Stimulated activated CD4-positive, alpha-beta T cell treated with anti-CD3 and anti-CD28 coated beads, Interleukin-4, amount 100 ng/mL, for 4 hours (primary cell): ENCODE data around the gene RIMBP2.
"Not testable (repeated sequence)": the region's sequence is repeated elsewhere in the genome, so short reads cannot be mapped to it uniquely, and the experiment has no call there.

Experiments used
- DNase-seq, 2 experiments: peaks; one replicate each; pipeline ENCODE4 v3.0.0-alpha.2; 2020

Gene RIMBP2

DNA sequence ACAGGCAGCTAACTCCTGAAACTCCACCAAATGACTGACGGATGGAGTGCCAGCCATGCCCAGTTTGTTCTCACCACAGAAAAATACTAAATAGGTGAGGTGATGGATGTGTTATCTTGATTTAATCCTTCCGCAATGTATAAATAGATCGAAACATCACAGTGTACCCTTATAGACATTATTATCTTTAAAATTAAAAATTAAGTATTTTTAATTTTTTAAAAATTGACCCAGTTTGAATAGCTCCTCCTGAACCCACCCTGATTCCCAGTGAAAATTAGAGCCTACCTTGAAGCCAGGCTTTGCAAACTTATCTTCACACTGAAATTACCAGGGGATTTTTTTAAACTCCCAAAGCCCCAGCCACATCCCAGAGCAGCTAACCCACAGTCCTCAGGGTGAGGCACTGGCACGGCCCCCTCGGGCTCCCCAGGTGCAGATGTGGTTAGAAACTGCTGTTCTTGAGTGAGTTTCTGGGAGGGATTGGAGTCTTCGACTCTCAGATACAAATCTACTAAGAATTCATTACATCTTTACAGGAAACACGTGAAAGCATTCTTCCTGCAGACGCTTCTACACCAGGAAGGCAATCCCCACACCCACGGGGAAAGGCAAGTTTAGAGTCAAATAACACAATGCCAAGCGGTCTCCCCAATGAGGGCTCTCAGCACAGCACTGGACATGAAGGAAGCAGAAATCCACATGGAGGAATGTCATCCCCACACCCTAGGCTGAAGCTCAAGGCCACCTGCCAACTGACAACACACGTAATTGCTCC is 126.4 kb downstream of the RIMBP2 start:
- DNase-seq, result no peak

DNA sequence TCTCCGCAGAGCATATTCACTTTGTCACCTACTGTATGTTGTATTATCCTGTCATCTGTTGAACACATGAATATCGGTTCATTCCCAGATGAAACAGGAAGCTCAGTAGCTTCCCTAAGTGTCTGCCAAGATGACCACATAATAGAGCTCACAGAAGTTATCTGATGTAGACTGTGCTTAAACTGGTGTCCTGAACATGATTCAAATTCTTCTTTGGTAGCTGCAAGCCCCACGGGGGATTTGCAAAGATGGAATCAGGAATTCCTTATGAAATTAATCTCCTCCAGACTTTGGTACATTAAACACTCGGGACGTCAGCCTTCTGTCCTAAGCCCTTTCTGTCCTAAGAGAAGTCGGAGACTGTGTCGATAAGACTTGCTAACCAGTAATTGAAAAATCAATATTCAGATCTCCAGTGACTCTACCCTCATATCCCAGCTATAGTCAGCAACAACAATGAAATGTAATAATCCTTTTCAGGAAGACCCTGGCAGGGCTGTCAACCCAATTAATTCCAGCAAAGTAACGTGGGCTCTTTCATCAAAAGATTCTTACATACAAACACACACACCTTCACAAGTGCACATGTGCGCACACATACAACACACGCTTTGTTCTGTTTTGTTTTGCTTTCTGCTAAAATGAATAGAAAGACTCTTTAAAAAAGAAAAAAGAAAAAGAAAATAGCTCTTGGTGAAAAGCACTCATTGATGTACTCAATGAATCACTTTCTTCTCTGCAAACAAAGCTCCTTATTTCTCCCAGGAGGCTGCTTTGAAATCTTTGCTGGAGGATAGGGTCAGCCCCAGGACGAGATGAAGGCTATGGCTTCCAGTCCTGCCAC is 127.2 kb downstream of the RIMBP2 start:
- no peak for DNase-seq

GRCh38 chr12:130587966-130588365 is 128.1 kb downstream of the RIMBP2 start:
- no peak for DNase-seq

GRCh38 chr12:130584475-130584874 is 131.6 kb downstream of the RIMBP2 start:
- DNase-seq, result not testable (repeated sequence)

DNA sequence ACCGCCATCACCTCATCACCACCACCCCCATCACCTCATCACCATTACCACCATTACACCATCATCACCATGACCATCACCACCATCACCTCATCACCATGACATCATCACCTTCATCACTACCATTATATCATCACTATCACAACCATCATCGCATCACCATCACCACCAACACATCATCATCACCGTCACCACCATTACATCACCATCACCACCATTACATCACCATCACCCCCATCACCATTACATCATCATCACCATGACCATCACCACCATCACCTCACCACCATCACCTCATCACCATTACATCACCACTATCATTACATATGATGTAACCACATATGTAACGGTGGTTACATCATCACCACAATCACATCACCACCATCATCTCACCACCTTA is 132.3 kb downstream of the RIMBP2 start:
- no peak for DNase-seq

GRCh38 chr12:130583317-130583716 is 132.8 kb downstream of the RIMBP2 start:
- DNase-seq, result no peak

DNA sequence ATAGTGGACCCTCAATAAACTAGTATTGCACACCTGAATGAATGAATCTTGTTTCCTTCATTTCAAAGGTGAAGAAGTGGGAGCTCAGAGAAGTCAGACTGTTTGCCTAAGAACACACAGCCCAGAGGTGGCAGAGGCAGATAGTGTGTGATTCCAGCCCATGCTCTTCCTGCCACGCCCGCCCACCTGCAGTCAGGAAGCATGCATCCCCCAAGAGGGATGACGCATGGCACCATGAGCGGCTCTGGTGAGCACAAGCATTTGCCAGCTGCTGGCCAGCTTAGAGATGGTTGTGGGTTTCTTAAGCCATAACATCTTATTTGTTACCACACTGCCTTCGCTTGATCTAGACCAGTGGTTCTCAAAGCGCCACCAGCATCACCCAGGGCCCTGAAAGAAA is 133.8 kb downstream of the RIMBP2 start:
- DNase-seq, result no peak

DNA sequence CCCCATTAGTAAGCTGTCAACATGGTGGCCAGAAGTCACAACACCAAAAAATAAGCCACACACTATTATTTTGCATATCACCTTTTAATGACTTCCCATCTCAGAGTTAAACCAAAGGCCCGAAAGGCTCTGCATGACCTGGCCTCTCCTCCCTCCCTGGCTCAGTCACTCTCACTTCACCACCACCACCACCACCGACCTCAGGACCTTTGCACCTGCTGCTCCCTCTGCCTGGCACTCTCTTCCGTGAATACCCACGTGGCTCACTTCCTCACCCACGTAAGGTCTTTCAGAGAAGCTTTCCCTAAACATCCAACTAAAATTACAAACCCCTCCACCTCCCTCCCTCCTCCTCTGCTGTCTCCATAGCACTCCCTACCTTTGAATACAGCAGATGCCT is 134.3 kb downstream of the RIMBP2 start:
- DNase-seq, result no peak

DNA sequence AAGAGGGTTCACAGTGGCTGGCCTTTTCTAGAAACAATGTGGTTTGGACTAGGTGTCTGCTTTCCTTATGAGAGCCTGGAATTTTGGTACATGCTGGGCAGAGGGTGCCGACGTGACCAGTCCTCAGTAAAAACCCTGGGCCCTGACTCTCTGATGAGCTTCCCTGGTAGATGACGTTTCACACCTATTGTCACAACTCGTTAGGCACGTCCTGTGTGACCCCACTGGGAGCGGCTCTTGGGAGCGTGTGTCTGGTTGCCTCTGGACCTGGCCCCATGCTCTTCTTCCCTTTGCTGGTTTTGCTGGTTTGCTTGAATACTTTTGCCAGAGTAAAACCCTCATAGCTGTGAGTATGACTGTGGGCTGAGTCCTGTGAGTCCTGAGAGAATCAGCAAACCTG is 136.9 kb downstream of the RIMBP2 start:
- no peak for DNase-seq

DNA sequence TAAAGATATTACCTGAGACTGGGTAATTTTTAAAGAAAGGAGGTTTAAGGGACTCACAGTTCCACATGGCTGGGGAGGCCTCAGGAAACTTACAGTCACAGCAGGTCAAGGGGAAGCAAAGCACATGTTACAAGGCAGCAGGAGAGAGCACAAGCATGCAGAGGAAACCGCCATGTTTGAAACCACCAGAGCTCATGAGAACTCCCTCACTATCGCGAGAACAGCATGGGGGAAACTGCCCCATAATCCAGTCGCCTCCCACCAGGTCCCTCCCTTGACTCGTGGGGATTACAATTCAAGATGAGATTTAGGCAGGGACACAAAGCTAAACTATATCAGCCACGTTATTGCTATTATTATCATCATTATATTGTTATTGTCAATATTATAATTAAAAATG is 138.7 kb downstream of the RIMBP2 start:
- DNase-seq, result no peak

GRCh38 chr12:130576371-130576816 is 139.7 kb downstream of the RIMBP2 start:
- no peak for DNase-seq

DNA sequence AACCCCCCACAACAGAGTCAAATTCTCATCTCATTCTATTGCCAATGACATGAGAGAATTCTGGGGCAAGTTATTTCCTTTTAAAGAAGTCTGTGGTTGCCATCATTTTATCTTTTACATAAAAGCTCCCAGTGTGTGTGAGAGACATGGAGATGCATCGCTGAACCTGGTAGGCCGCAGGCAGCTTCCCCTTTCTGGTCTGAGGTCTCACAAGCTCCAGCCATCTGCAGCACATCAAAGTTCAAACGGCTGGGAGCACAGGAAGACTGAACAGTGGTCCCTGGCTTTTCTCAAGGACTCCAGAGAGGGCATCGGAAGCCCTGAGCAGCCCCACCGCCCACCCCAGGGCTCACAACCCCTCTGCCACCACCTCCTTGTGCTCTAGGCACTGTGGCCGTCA is 141.7 kb downstream of the RIMBP2 start:
- DNase-seq, result no peak

- DNase-seq, result no peak
These were observed 142.3 kb downstream of the RIMBP2 start for GRCh38 chr12:130573766-130574165.

DNA sequence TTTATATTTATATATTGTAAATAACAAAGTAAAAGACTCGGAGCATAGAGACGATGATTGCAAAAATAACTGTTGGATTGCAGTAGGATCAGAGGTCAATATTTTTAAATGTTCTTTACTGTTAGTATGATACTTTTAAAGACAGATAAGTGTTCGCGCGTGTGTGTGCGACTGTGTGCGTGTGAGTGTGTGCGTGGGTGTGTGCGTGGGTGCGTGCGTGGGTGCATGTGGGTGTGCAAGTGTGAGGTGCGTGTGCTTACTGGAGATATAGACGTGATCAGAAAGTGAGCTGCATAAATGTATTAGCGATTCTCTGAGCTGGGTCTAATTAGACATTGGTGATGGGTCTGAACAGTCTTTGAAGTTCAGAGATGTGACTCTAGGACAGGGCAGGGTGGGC is 142.9 kb downstream of the RIMBP2 start:
- no peak for DNase-seq

- DNase-seq, result no peak
These were observed 143.5 kb downstream of the RIMBP2 start for GRCh38 chr12:130572553-130572952.

DNA sequence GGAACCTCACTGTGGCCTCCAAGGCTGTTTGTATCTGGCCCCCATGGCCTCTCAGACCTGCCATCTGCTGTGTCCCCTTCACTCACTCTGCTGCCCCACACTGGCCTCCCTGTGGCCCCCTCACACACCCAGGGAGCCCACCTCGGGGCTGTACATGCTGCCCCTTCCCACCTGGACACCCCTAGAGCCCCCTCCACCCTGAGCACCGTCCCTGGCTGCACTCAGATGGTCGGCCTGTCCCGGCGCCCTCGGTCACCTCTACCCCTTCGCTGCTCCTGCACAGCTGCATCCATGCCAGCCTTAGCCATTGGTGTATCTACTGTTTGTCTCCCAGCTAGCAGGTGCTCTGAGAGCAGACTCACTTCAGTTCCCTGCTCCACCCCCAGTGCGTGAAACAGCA is 144.4 kb downstream of the RIMBP2 start:
- no peak for DNase-seq

- no peak for DNase-seq
These were observed 145.0 kb downstream of the RIMBP2 start for GRCh38 chr12:130571089-130571488.

GRCh38 chr12:130569521-130569920 is 146.6 kb downstream of the RIMBP2 start:
- no peak for DNase-seq

DNA sequence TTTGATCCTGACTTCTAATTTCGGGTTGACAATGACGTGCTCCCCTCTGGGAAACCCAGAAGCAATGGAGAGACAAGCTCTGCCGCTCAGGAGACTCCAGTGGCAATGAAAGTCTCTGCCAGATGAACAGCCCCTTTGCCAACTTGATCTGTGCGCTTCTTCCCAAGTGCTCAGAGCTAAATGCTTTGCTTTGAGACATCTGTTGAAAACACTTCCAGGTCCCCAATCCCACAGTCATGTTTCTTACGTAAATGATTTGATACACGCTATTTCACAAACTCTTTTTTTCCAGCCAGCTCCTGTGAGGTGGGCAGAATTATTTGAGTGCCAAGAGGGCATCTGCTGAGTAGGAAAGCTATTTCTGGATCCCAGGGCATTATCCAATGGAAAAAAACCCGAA is 147.6 kb downstream of the RIMBP2 start:
- no peak for DNase-seq

GRCh38 chr12:130568041-130568440 is 148.1 kb downstream of the RIMBP2 start:
- no peak for DNase-seq

DNA sequence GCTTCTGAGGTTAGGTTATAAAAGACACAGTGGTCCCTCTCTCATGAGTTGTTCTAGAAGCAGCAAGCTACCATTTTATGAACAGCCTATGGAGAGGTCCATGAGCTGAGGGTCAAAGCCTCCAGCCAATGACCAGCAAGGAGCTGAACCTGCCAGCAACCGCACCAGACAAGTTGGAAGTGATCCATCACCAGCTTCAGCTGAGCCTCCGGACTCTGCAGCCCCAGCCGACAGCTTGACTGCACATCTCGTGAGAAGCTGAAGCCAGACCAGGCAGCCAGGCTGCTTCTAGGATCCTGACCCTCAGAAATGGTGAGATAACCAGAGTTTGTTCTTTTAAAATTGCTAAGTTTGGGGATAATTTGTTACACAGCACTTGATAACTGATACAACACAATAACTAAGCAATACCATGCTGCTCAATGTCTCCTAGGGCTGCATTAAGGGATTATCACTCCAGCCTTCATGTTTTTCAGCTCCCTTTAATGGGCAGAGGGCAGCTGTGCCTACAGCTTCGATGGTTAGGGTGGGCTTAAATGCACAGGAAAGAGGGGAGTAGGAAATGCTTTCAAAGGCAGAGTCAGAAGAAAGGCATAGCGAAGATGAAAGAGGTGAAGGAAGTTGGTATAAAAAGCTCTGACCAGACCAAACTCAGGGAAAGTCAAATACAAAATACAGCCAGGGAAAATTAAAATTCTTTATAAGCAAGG is 149.5 kb downstream of the RIMBP2 start:
- no peak for DNase-seq

GRCh38 chr12:130565189-130565588 is 150.9 kb downstream of the RIMBP2 start:
- no peak for DNase-seq

GRCh38 chr12:130563323-130563722 is 152.8 kb downstream of the RIMBP2 start:
- no peak for DNase-seq

DNA sequence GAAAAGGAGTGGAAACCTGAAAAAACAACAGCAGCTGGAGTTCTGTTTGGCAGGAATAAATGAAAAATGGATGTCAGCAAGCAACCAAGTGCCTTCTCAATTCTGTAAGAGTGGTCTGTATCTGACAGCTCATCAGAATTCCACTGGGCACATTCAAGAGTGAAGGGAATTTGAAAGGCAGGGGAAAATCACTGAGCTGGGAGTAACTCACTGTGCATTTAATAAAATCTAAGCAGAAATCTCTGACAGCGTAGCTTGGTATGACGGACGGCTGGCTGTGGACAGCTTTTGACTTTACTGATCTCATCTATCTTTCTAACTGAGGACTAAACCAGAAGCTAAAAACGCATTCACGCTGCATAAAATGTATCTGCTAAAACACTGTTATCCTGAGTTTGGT is 153.4 kb downstream of the RIMBP2 start:
- DNase-seq, result no peak
